Measurements from ENCODE around the gene MCC.

The MCC gene

GRCh38 chr5:113266913-113267227 is 221.4 kb downstream of the MCC start:
- DNase-seq, result peak; percentile 93

- DNase-seq, result peak; percentile 92
Observed at GRCh38 chr5:113266227-113266912, 221.9 kb downstream of the MCC start.

- DNase-seq, result peak; percentile 45
Observed at GRCh38 chr5:113265190-113265589, 223.1 kb downstream of the MCC start.

GRCh38 chr5:113264046-113264445 is 224.2 kb downstream of the MCC start:
- DNase-seq, result peak; percentile 87

- peak; percentile 38 for DNase-seq
Observed at GRCh38 chr5:113263545-113263944, 224.7 kb downstream of the MCC start.

GRCh38 chr5:113262674-113263073 is 225.6 kb downstream of the MCC start:
- no peak for DNase-seq

GRCh38 chr5:113259034-113259433 is 229.2 kb downstream of the MCC start:
- no peak for DNase-seq

- DNase-seq, result no peak
Observed at GRCh38 chr5:113257545-113257944, 230.7 kb downstream of the MCC start.

- DNase-seq, result no peak
Observed at GRCh38 chr5:113256671-113257452, 231.4 kb downstream of the MCC start.

- DNase-seq, result no peak
Observed at GRCh38 chr5:113255579-113256386, 232.5 kb downstream of the MCC start.

GRCh38 chr5:113255105-113255504 is 233.1 kb downstream of the MCC start:
- no peak for DNase-seq

GRCh38 chr5:113253037-113253436 is 235.2 kb downstream of the MCC start:
- DNase-seq, result no peak

GRCh38 chr5:113252066-113252465 is 236.2 kb downstream of the MCC start:
- no peak for DNase-seq

- peak; percentile 89 for DNase-seq
Observed at GRCh38 chr5:113250341-113250953, 237.8 kb downstream of the MCC start.

- DNase-seq, result no peak
Observed at GRCh38 chr5:113249206-113249605, 239.0 kb downstream of the MCC start.

- DNase-seq, result no peak
Observed at GRCh38 chr5:113246361-113246870, 241.8 kb downstream of the MCC start.

GRCh38 chr5:113245427-113246225 is 242.6 kb downstream of the MCC start:
- DNase-seq, result peak; percentile 39

- DNase-seq, result no peak
Observed at GRCh38 chr5:113244966-113245365, 243.3 kb downstream of the MCC start.

GRCh38 chr5:113243349-113243664 is 244.9 kb downstream of the MCC start:
- no peak for DNase-seq

GRCh38 chr5:113242481-113243348 is 245.5 kb downstream of the MCC start:
- DNase-seq, result no peak
